Effector memory CD4-positive, alpha-beta T cell (primary cell): Measurements from ENCODE around the gene GPC6.

Source experiments
- DNase-seq, 3 donors: peaks; one replicate each; pipeline ENCODE4 v3.0.0-alpha.2; 2020
- H3K27ac ChIP-seq: 2 replicates; pipeline ENCODE4 v1.7.0; 2013; ENCODE audit warnings: mild to moderate bottlenecking, low read length, moderate library complexity; ENCODE audit not compliant: insufficient read depth, poor library complexity, severe bottlenecking
- H3K27me3 ChIP-seq: replicated peaks from 2 replicates; pipeline ENCODE4 v1.7.0; 2013; ENCODE audit warnings: mild to moderate bottlenecking, low read length; ENCODE audit not compliant: insufficient read depth, control insufficient read depth, poor library complexity, severe bottlenecking
- H3K36me3 ChIP-seq: 2 replicates; pipeline ENCODE4 v1.7.0; 2013; ENCODE audit warnings: mild to moderate bottlenecking, low read length, moderate library complexity; ENCODE audit not compliant: control insufficient read depth, insufficient read depth
- H3K4me1 ChIP-seq: 2 replicates; pipeline ENCODE4 v1.7.0; 2013; ENCODE audit warnings: low read length, mild to moderate bottlenecking; ENCODE audit not compliant: control insufficient read depth, insufficient read depth, poor library complexity, severe bottlenecking
- H3K4me3 ChIP-seq: 2 replicates; pipeline ENCODE4 v1.7.0; 2013; ENCODE audit warnings: low read length, low read depth, mild to moderate bottlenecking; ENCODE audit not compliant: insufficient read depth, poor library complexity, severe bottlenecking
- H3K9me3 ChIP-seq: 2 replicates; pipeline ENCODE4 v1.7.0; 2013; ENCODE audit warnings: mild to moderate bottlenecking, low read length, moderate library complexity; ENCODE audit not compliant: control insufficient read depth

Gene GPC6

GRCh38 chr13:93625536-93625935, 398.9 kb downstream of the GPC6 start:
- Histone ChIP-seq H3K4me3 (no peak overlapping the region), H3K27me3 (no peaks in the 10 kb centered on the region), H3K4me1 (no peaks in the 10 kb centered on the region), H3K36me3 (no peaks in the 10 kb centered on the region), H3K9me3 (no peaks in the 10 kb centered on the region), H3K27ac (no peak overlapping the region)
- DNase-seq, result no peak

GRCh38 chr13:93628136-93628797, 401.7 kb downstream of the GPC6 start:
- no peak for DNase-seq
- Histone ChIP-seq H3K36me3 (no peaks in the 10 kb centered on the region), H3K27ac (no peak overlapping the region), H3K4me1 (no peaks in the 10 kb centered on the region), H3K27me3 (no peaks in the 10 kb centered on the region), H3K4me3 (no peak overlapping the region), H3K9me3 (no peaks in the 10 kb centered on the region)

GRCh38 chr13:93635616-93636032, 409.0 kb downstream of the GPC6 start:
- no peak overlapping the region for H3K27ac ChIP-seq

GRCh38 chr13:93637852-93638251, 411.2 kb downstream of the GPC6 start:
- no peak for DNase-seq
- Histone ChIP-seq H3K4me3 (no peak overlapping the region), H3K27ac (no peak overlapping the region), H3K4me1 (no peaks in the 10 kb centered on the region), H3K9me3 (no peaks in the 10 kb centered on the region), H3K27me3 (no peaks in the 10 kb centered on the region), H3K36me3 (no peaks in the 10 kb centered on the region)

More at GRCh38 chr13:93635616-93636032, 409.0 kb downstream of the GPC6 start:
- DNase-seq, result no peak
- H3K4me1 ChIP-seq, result no peaks in the 10 kb centered on the region
- H3K27me3 ChIP-seq, result no peaks in the 10 kb centered on the region
- H3K4me3 ChIP-seq, result no peak overlapping the region
- no peaks in the 10 kb centered on the region for H3K36me3 ChIP-seq
- no peaks in the 10 kb centered on the region for H3K9me3 ChIP-seq

GRCh38 chr13:93640452-93640851, 413.8 kb downstream of the GPC6 start:
- H3K27me3 ChIP-seq, result no peaks in the 10 kb centered on the region
- no peaks in the 10 kb centered on the region for H3K9me3 ChIP-seq
- no peak for DNase-seq
- no peak overlapping the region for H3K4me3 ChIP-seq
- no peaks in the 10 kb centered on the region for H3K4me1 ChIP-seq
- H3K27ac ChIP-seq, result no peak overlapping the region
- H3K36me3 ChIP-seq, result no peaks in the 10 kb centered on the region

GRCh38 chr13:93646245-93646644, 419.6 kb downstream of the GPC6 start:
- H3K27ac ChIP-seq, result no peak overlapping the region
- no peaks in the 10 kb centered on the region for H3K4me1 ChIP-seq
- no peaks in the 10 kb centered on the region for H3K36me3 ChIP-seq
- H3K27me3 ChIP-seq, result no peaks in the 10 kb centered on the region
- H3K9me3 ChIP-seq, result no peaks in the 10 kb centered on the region
- DNase-seq, result no peak
- no peak overlapping the region for H3K4me3 ChIP-seq

- no peaks in the 10 kb centered on the region for H3K4me1 ChIP-seq
- no peak overlapping the region for H3K4me3 ChIP-seq
- no peaks in the 10 kb centered on the region for H3K36me3 ChIP-seq
- no peak overlapping the region for H3K27ac ChIP-seq
- H3K27me3 ChIP-seq, result no peaks in the 10 kb centered on the region
- no peak for DNase-seq
- no peaks in the 10 kb centered on the region for H3K9me3 ChIP-seq
Observed at GRCh38 chr13:93649496-93649895, 422.9 kb downstream of the GPC6 start.

GRCh38 chr13:93653776-93654175, 427.2 kb downstream of the GPC6 start:
- Histone ChIP-seq H3K27me3 (no peaks in the 10 kb centered on the region), H3K27ac (no peak overlapping the region), H3K4me1 (no peaks in the 10 kb centered on the region), H3K36me3 (no peaks in the 10 kb centered on the region), H3K9me3 (no peaks in the 10 kb centered on the region), H3K4me3 (no peak overlapping the region)
- DNase-seq, result no peak

- H3K27ac ChIP-seq, result no peak overlapping the region
- no peaks in the 10 kb centered on the region for H3K27me3 ChIP-seq
- H3K4me3 ChIP-seq, result no peak overlapping the region
- no peaks in the 10 kb centered on the region for H3K9me3 ChIP-seq
- no peaks in the 10 kb centered on the region for H3K4me1 ChIP-seq
- no peak for DNase-seq
- no peaks in the 10 kb centered on the region for H3K36me3 ChIP-seq
Observed at GRCh38 chr13:93655154-93655553, 428.5 kb downstream of the GPC6 start.

- Histone ChIP-seq H3K27me3 (no peaks in the 10 kb centered on the region), H3K36me3 (no peaks in the 10 kb centered on the region), H3K9me3 (no peaks in the 10 kb centered on the region), H3K4me3 (no peak overlapping the region), H3K27ac (no peak overlapping the region), H3K4me1 (no peaks in the 10 kb centered on the region)
- DNase-seq, result no peak
Observed at GRCh38 chr13:93660391-93661063, 433.9 kb downstream of the GPC6 start.
